Measurements from ENCODE around the gene ACP3. TPM values are rescaled to one million over a fixed set of nuclear protein-coding genes. Genes with fewer than 3 reads are reported as not detected.
"Not testable (repeated sequence)": the region's sequence is repeated elsewhere in the genome, so short reads cannot be mapped to it uniquely, and the experiment has no call there.

The ACP3 gene
- total RNA-seq, 2 experiments from 2014 or later, result not detected

GRCh38 chr3:132378048-132378762 lies 61.0 kb downstream of the ACP3 start:
- no peaks in the 10 kb centered on the region for H3K9me3 Mint-ChIP-seq (ENCODE audit: insufficient read depth)
- H3K4me3 Mint-ChIP-seq, result no peak overlapping the region
- ChIA-PET POLR2A (no interaction called here), CTCF (no interaction called here)
- no peak for ATAC-seq
- no peaks in the 10 kb centered on the region for H3K4me1 Mint-ChIP-seq (ENCODE audit: low read depth)
- DNase-seq, result no peak
- no peaks in the 10 kb centered on the region for H3K36me3 Mint-ChIP-seq (ENCODE audit: low read depth)
- no peak overlapping the region for H3K27ac Mint-ChIP-seq
- peaks cover 2% of the 10 kb centered on the region for H3K27me3 Mint-ChIP-seq (ENCODE audit: low read depth)

GRCh38 chr3:132378846-132379245 lies 61.6 kb downstream of the ACP3 start:
- no peaks in the 10 kb centered on the region for H3K9me3 Mint-ChIP-seq (ENCODE audit: insufficient read depth)
- H3K27me3 Mint-ChIP-seq (ENCODE audit: low read depth), result peaks cover 2% of the 10 kb centered on the region
- CTCF ChIA-PET, result no interaction called here
- H3K27ac Mint-ChIP-seq, result no peak overlapping the region
- H3K36me3 Mint-ChIP-seq (ENCODE audit: low read depth), result no peaks in the 10 kb centered on the region
- DNase-seq (no peak), ATAC-seq (no peak)
- H3K4me3 Mint-ChIP-seq, result no peak overlapping the region
- POLR2A ChIA-PET, result no interaction called here
- no peaks in the 10 kb centered on the region for H3K4me1 Mint-ChIP-seq (ENCODE audit: low read depth)

- Mint-ChIP-seq H3K9me3 (ENCODE audit: insufficient read depth) (no peaks in the 10 kb centered on the region), H3K4me3 (no peak overlapping the region), H3K4me1 (ENCODE audit: low read depth) (no peaks in the 10 kb centered on the region), H3K36me3 (ENCODE audit: low read depth) (no peaks in the 10 kb centered on the region), H3K27me3 (ENCODE audit: low read depth) (peaks cover 2% of the 10 kb centered on the region), H3K27ac (no peak overlapping the region)
- ChIA-PET POLR2A (no interaction called here), CTCF (no interaction called here)
- ATAC-seq (no peak), DNase-seq (no peak)
Observed at GRCh38 chr3:132380920-132381319, 63.7 kb downstream of the ACP3 start.

GRCh38 chr3:132381348-132381944 lies 64.2 kb downstream of the ACP3 start:
- CTCF ChIA-PET, result no interaction called here
- H3K4me1 Mint-ChIP-seq (ENCODE audit: low read depth), result no peaks in the 10 kb centered on the region
- POLR2A ChIA-PET, result no interaction called here
- no peak overlapping the region for H3K27ac Mint-ChIP-seq
- H3K4me3 Mint-ChIP-seq, result no peak overlapping the region
- DNase-seq, result no peak
- no peak for ATAC-seq
- no peaks in the 10 kb centered on the region for H3K36me3 Mint-ChIP-seq (ENCODE audit: low read depth)
- H3K9me3 Mint-ChIP-seq (ENCODE audit: insufficient read depth), result no peaks in the 10 kb centered on the region
- H3K27me3 Mint-ChIP-seq (ENCODE audit: low read depth), result peaks cover 2% of the 10 kb centered on the region

- no peaks in the 10 kb centered on the region for H3K36me3 Mint-ChIP-seq (ENCODE audit: low read depth)
- POLR2A ChIA-PET, result no interaction called here
- H3K4me1 Mint-ChIP-seq (ENCODE audit: low read depth), result no peaks in the 10 kb centered on the region
- H3K27ac Mint-ChIP-seq, result no peak overlapping the region
- H3K4me3 Mint-ChIP-seq, result no peak overlapping the region
- peaks cover 3% of the 10 kb centered on the region for H3K27me3 Mint-ChIP-seq (ENCODE audit: low read depth)
- CTCF ChIA-PET, result no interaction called here
- H3K9me3 Mint-ChIP-seq (ENCODE audit: insufficient read depth), result no peaks in the 10 kb centered on the region
- DNase-seq (no peak), ATAC-seq (no peak)
Observed at GRCh38 chr3:132382267-132382666, 65.1 kb downstream of the ACP3 start.

- H3K27me3 Mint-ChIP-seq (ENCODE audit: low read depth), result peaks cover 5% of the 10 kb centered on the region
- POLR2A ChIA-PET, result no interaction called here
- CTCF ChIA-PET, result no interaction called here
- H3K4me3 Mint-ChIP-seq, result no peak overlapping the region
- H3K36me3 Mint-ChIP-seq (ENCODE audit: low read depth), result no peaks in the 10 kb centered on the region
- DNase-seq (no peak), ATAC-seq (no peak)
- no peaks in the 10 kb centered on the region for H3K4me1 Mint-ChIP-seq (ENCODE audit: low read depth)
- H3K9me3 Mint-ChIP-seq (ENCODE audit: insufficient read depth), result no peaks in the 10 kb centered on the region
- H3K27ac Mint-ChIP-seq, result no peak overlapping the region
Observed at GRCh38 chr3:132382688-132383194, 65.5 kb downstream of the ACP3 start.

- H3K27ac Mint-ChIP-seq, result no peak overlapping the region
- DNase-seq (no peak), ATAC-seq (no peak)
- H3K4me3 Mint-ChIP-seq, result no peak overlapping the region
- peaks cover 3% of the 10 kb centered on the region for H3K27me3 Mint-ChIP-seq (ENCODE audit: low read depth)
- no peaks in the 10 kb centered on the region for H3K36me3 Mint-ChIP-seq (ENCODE audit: low read depth)
- ChIA-PET CTCF (no interaction called here), POLR2A (no interaction called here)
- no peaks in the 10 kb centered on the region for H3K4me1 Mint-ChIP-seq (ENCODE audit: low read depth)
- no peaks in the 10 kb centered on the region for H3K9me3 Mint-ChIP-seq (ENCODE audit: insufficient read depth)
Observed at GRCh38 chr3:132386259-132386658, 69.1 kb downstream of the ACP3 start.

GRCh38 chr3:132392675-132393074 lies 75.5 kb downstream of the ACP3 start:
- CTCF ChIA-PET; H3K4me1 Mint-ChIP-seq (ENCODE audit: low read depth); H3K27me3 Mint-ChIP-seq (ENCODE audit: low read depth); DNase-seq; ATAC-seq; H3K27ac Mint-ChIP-seq; H3K9me3 Mint-ChIP-seq (ENCODE audit: insufficient read depth); H3K4me3 Mint-ChIP-seq; H3K36me3 Mint-ChIP-seq (ENCODE audit: low read depth): not testable (repeated sequence)
- POLR2A ChIA-PET, result interaction anchor here (0.6 kb wide), 1 partner anchor 250 kb away, joined by 3 read pairs; no protein-coding TSS in a partner anchor

- H3K4me3 Mint-ChIP-seq, result no peak overlapping the region
- ATAC-seq (no peak), DNase-seq (no peak)
- H3K27me3 Mint-ChIP-seq (ENCODE audit: low read depth), result no peaks in the 10 kb centered on the region
- POLR2A ChIA-PET, result no interaction called here
- CTCF ChIA-PET, result interaction anchor here (6.3 kb wide), 1 partner anchor 42 kb away, joined by 49 read pairs; no protein-coding TSS in a partner anchor
- H3K36me3 Mint-ChIP-seq (ENCODE audit: low read depth), result no peaks in the 10 kb centered on the region
- H3K27ac Mint-ChIP-seq, result no peak overlapping the region
- no peaks in the 10 kb centered on the region for H3K9me3 Mint-ChIP-seq (ENCODE audit: insufficient read depth)
- no peaks in the 10 kb centered on the region for H3K4me1 Mint-ChIP-seq (ENCODE audit: low read depth)
Observed at GRCh38 chr3:132394320-132394719, 77.1 kb downstream of the ACP3 start.

- ATAC-seq, result no peak
- no peak for DNase-seq
- POLR2A ChIA-PET, result no interaction called here
- no peak overlapping the region for H3K4me3 Mint-ChIP-seq
- no peak overlapping the region for H3K27ac Mint-ChIP-seq
- no peaks in the 10 kb centered on the region for H3K4me1 Mint-ChIP-seq (ENCODE audit: low read depth)
- CTCF ChIA-PET, result interaction anchor here (1.5 to 6.3 kb wide), 2 partner anchors 42 to 52 kb away, joined by 3 to 49 read pairs; no protein-coding TSS in a partner anchor
- H3K9me3 Mint-ChIP-seq (ENCODE audit: insufficient read depth), result no peaks in the 10 kb centered on the region
- H3K36me3 Mint-ChIP-seq (ENCODE audit: low read depth), result no peaks in the 10 kb centered on the region
- H3K27me3 Mint-ChIP-seq (ENCODE audit: low read depth), result no peaks in the 10 kb centered on the region
Observed at GRCh38 chr3:132395126-132395525, 77.9 kb downstream of the ACP3 start.

- Mint-ChIP-seq H3K9me3 (ENCODE audit: insufficient read depth) (no peaks in the 10 kb centered on the region), H3K27ac (no peak overlapping the region), H3K4me1 (ENCODE audit: low read depth) (no peaks in the 10 kb centered on the region), H3K27me3 (ENCODE audit: low read depth) (no peaks in the 10 kb centered on the region), H3K36me3 (ENCODE audit: low read depth) (no peaks in the 10 kb centered on the region), H3K4me3 (no peak overlapping the region)
- POLR2A ChIA-PET, result no interaction called here
- DNase-seq (no peak), ATAC-seq (no peak)
- CTCF ChIA-PET, result interaction anchor here (1.5 to 6.3 kb wide), 2 partner anchors 43 to 53 kb away, joined by 3 to 49 read pairs; no protein-coding TSS in a partner anchor
Observed at GRCh38 chr3:132396255-132396654, 79.0 kb downstream of the ACP3 start.

- H3K4me3 Mint-ChIP-seq; H3K27me3 Mint-ChIP-seq (ENCODE audit: low read depth); H3K36me3 Mint-ChIP-seq (ENCODE audit: low read depth); H3K9me3 Mint-ChIP-seq (ENCODE audit: insufficient read depth); H3K27ac Mint-ChIP-seq; ATAC-seq; DNase-seq; H3K4me1 Mint-ChIP-seq (ENCODE audit: low read depth); POLR2A ChIA-PET: not testable (repeated sequence)
- CTCF ChIA-PET, result interaction anchor here (1.5 to 6.3 kb wide), 3 partner anchors 21 to 54 kb away, joined by 3 to 49 read pairs (median 5); partner anchors contain the start of gene DNAJC13
Observed at GRCh38 chr3:132396776-132397175, 79.6 kb downstream of the ACP3 start.
